K562 (cell line): ENCODE results near the gene ASCC2. TPM values are rescaled to one million over a fixed set of nuclear protein-coding genes. Genes with fewer than 3 reads are reported as not detected.

ENCODE experiments used
- ARID4B ChIP-seq: sonication (generic); formaldehyde crosslinking; IDR thresholded peaks from 2 replicates; pipeline ENCODE4 v1.8.0; 2022; ENCODE audit warnings: mild to moderate bottlenecking, missing genetic modification reagents
- CBFA2T2 ChIP-seq: fragments of 450-650 bp; conservative IDR thresholded peaks from 2 replicates; pipeline ENCODE4 v1.6.1; 2017; ENCODE audit warnings: mild to moderate bottlenecking
- CBFB ChIP-seq: sonication (generic); formaldehyde crosslinking; IDR thresholded peaks from 2 replicates; pipeline ENCODE4 v1.4.0; 2020; ENCODE audit warnings: mild to moderate bottlenecking, missing genetic modification reagents
- ELF4 ChIP-seq: fragments of 450-650 bp; formaldehyde crosslinking; IDR thresholded peaks from 2 replicates; pipeline ENCODE4 v1.4.0; 2022; ENCODE audit warnings: missing genetic modification characterization
- FOXP4 ChIP-seq: sonication (generic); formaldehyde crosslinking; IDR thresholded peaks from 2 replicates; pipeline ENCODE4 v1.8.0; 2022; ENCODE audit warnings: mild to moderate bottlenecking, missing genetic modification reagents, borderline replicate concordance
- GATAD2A ChIP-seq: fragments of 450-650 bp; IDR thresholded peaks from 2 replicates; pipeline ENCODE4 v1.6.1; 2017
- HDAC2 ChIP-seq: fragments of 450-650 bp; IDR thresholded peaks from 2 replicates; pipeline ENCODE4 v1.6.1; 2016; ENCODE audit warnings: mild to moderate bottlenecking
- HNRNPL ChIP-seq: fragments of 200-400 bp; formaldehyde crosslinking; IDR thresholded peaks from 2 replicates; pipeline ENCODE4 v1.6.1; 2017; ENCODE audit warnings: low read depth, mild to moderate bottlenecking, low read length
- KAT2B ChIP-seq: IDR thresholded peaks from one replicate; pipeline ENCODE4 v1.6.1; 2012; ENCODE audit warnings: low read depth, mild to moderate bottlenecking, control low read depth, inconsistent platforms, low read length, moderate library complexity
- MEIS2 ChIP-seq: fragments of 450-650 bp; IDR thresholded peaks from 2 replicates; pipeline ENCODE4 v1.6.1; 2014; ENCODE audit warnings: mild to moderate bottlenecking; ENCODE audit not compliant: partially characterized antibody
- PTTG1 ChIP-seq: fragments of 450-650 bp; IDR thresholded peaks from 2 replicates; pipeline ENCODE4 v1.6.1; 2016; ENCODE audit warnings: low read depth, mild to moderate bottlenecking, missing genetic modification characterization, missing compliant biosample characterization
- RCOR1 ChIP-seq, 2 experiments: IDR thresholded peaks; 2 replicates each; pipeline ENCODE4 v1.6.1; 2012; ENCODE audit warnings: low read depth in 2 of 2, low read length in 2 of 2, borderline replicate concordance in 1 of 2, improper control_type of control experiment in 1 of 2
- SMARCE1 ChIP-seq: fragments of 450-650 bp; IDR thresholded peaks from 2 replicates; pipeline ENCODE4 v1.7.1; 2016; ENCODE audit warnings: mild to moderate bottlenecking
- XRCC3 ChIP-seq: fragments of 450-650 bp; IDR thresholded peaks from 2 replicates; pipeline ENCODE4 v1.6.1; 2017; ENCODE audit warnings: mild to moderate bottlenecking, moderate library complexity
- ZBED1 ChIP-seq: IDR thresholded peaks from 2 replicates; pipeline ENCODE4 v1.6.1; 2014
- ZBTB1 ChIP-seq: sonication (generic); formaldehyde crosslinking; IDR thresholded peaks from 2 replicates; pipeline ENCODE4 v1.8.1; 2023; ENCODE audit warnings: missing genetic modification reagents, low read depth, mild to moderate bottlenecking, borderline replicate concordance
- ZBTB7A ChIP-seq: IDR thresholded peaks from 2 replicates; pipeline ENCODE4 v1.6.1; 2011; ENCODE audit warnings: low read depth, mild to moderate bottlenecking, low read length, moderate library complexity, borderline replicate concordance; ENCODE audit not compliant: control insufficient read depth
- ZNF707 ChIP-seq: fragments of 250-450 bp; sonication (Bioruptor Pico); conservative IDR thresholded peaks from 2 replicates; pipeline ENCODE4 v1.8.0; 2022; ENCODE audit warnings: inconsistent platforms, mild to moderate bottlenecking, moderate library complexity
- ZNF740 ChIP-seq, 3 experiments: fragments of 200-800 bp in 1 of 3; sonication (Bioruptor generic) in 1 of 3; sonication (generic) in 1 of 3; formaldehyde crosslinking in 1 of 3; IDR thresholded peaks; 2 replicates each; pipeline versions ENCODE4 v1.6.1 to v1.8.0; 2016 to 2022; ENCODE audit warnings: mild to moderate bottlenecking in 2 of 3, missing compliant biosample characterization in 2 of 3, missing genetic modification characterization in 2 of 3, missing genetic modification reagents in 1 of 3
- polyA plus RNA-seq, 8 experiments: library from polyadenylated mRNA; depleted of rRNA in 4 of 8; stranded (reverse) in 5 of 8; unstranded in 3 of 8; fragments of >200 nt; fragmentation: Nextera tagmentation in 2 of 8; fragmentation: Illumina TruSeq in 1 of 8; extraction: Ambion mirVana in 2 of 8; extraction: Trizol in 1 of 8; gene quantifications; 2 replicates each; pipeline versions ENCODE4 v1.2.1 to v1.2.3, GENCODE V29; 2011 to 2014; ENCODE audit warnings: inconsistent platforms in 1 of 8, missing spikeins in 1 of 8
- total RNA-seq, 7 experiments: library from RNA; depleted of rRNA in 6 of 7; stranded (reverse); fragments of >200 nt in 6 of 7; fragmentation: Illumina TruSeq in 2 of 7; extraction: Trizol in 2 of 7; gene quantifications; 2 replicates each; pipeline versions ENCODE4 v1.2.1 to v1.2.3, GENCODE V29; 2011 to 2021; ENCODE audit warnings: low replicate concordance in 1 of 7
- TF ChIP-seq, protein P1 (sequence below): fragments of 250-450 bp; sonication (Bioruptor Pico); IDR thresholded peaks from 2 replicates; pipeline ENCODE4 v1.9.0; 2021; ENCODE audit warnings: mild to moderate bottlenecking, inconsistent platforms

ASCC2 gene
- total and polyA plus RNA-seq, 9 of the 15 experiments (the other 6 are each of a cell fraction or from before 2014, with no cell fraction given): 4.0 to 46.7 (median 26.8) TPM

DNA sequence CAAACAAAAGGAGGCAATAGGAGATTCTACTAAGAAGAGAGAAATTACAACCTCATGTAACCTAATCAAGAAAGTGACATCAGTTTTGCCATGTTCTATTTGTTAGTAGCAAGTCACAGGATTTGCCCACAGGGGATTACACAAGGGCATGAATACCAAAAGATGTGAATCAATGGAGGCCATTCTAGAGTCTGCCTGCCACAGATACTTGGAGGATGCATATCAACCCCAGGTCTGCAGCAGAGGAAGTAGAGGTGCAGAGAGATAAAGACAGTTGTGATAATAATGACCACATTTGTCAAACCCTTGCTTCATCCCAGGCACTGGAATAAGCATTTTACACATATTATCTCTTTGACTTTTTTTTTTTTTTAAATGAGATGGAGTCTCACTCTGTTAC is 2.4 kb upstream of the ASCC2 start (continued):
- TF ChIP-seq ARID4B (CRISPR knock-in tag) (no peak), ELF4 (no peak), PTTG1 (tag) (no peak), ZBTB1 (CRISPR knock-in tag) (no peak), MEIS2 (peak; percentile 50), CBFB (CRISPR knock-in tag) (no peak), RCOR1 (IDR thresholded peaks at IDR 0.05; ENCODE audit: borderline replicate concordance in 1 of 2, low read depth in 2 of 2, low read length in 2 of 2) (peak; percentile 35 to 82; a peak in 3 of 4 replicates), ZNF707 (CRISPR knock-in tag) (no peak), CBFA2T2 (peak; percentile 82), ZNF740 (CRISPR knock-in tag; IDR thresholded peaks at IDR 0.05) (no peak), ZNF740 (tag; IDR thresholded peaks at IDR 0.05) (no peak), XRCC3 (no peak), HNRNPL (no peak), HDAC2 (peak; percentile 68; the same call in 1 of the 2 replicates), SMARCE1 (peak; percentile 63), ZBED1 (no peak), GATAD2A (no peak), ZBTB7A (no peak), FOXP4 (no peak), KAT2B (no peak)
- TF ChIP-seq, protein P1, sequence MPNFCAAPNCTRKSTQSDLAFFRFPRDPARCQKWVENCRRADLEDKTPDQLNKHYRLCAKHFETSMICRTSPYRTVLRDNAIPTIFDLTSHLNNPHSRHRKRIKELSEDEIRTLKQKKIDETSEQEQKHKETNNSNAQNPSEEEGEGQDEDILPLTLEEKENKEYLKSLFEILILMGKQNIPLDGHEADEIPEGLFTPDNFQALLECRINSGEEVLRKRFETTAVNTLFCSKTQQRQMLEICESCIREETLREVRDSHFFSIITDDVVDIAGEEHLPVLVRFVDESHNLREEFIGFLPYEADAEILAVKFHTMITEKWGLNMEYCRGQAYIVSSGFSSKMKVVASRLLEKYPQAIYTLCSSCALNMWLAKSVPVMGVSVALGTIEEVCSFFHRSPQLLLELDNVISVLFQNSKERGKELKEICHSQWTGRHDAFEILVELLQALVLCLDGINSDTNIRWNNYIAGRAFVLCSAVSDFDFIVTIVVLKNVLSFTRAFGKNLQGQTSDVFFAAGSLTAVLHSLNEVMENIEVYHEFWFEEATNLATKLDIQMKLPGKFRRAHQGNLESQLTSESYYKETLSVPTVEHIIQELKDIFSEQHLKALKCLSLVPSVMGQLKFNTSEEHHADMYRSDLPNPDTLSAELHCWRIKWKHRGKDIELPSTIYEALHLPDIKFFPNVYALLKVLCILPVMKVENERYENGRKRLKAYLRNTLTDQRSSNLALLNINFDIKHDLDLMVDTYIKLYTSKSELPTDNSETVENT (CRISPR knock-in tag): no peak
